Measurements from ENCODE around the gene ZNF687. TPM values are rescaled to one million over a fixed set of nuclear protein-coding genes. Genes with fewer than 3 reads are reported as not detected.
"Not testable (repeated sequence)": the region's sequence is repeated elsewhere in the genome, so short reads cannot be mapped to it uniquely, and the experiment has no call there.

The ZNF687 gene
- total RNA-seq, 1 experiment from 2014 or later, result 17.6 TPM

GRCh38 chr1:151266315-151266714, 15.8 kb upstream of the ZNF687 start:
- no peaks in the 10 kb centered on the region for H3K4me1 ChIP-seq
- no peaks in the 10 kb centered on the region for H3K9me3 ChIP-seq (replicated peaks)
- no peak for DNase-seq
- no peak overlapping the region for H3K27ac ChIP-seq
- H3K36me3 ChIP-seq, result peaks cover 23% of the 10 kb centered on the region
- H3K27me3 ChIP-seq, result no peaks in the 10 kb centered on the region
- no peak overlapping the region for H3K4me3 ChIP-seq

GRCh38 chr1:151266821-151267220, 15.3 kb upstream of the ZNF687 start:
- no peaks in the 10 kb centered on the region for H3K27me3 ChIP-seq
- H3K4me3 ChIP-seq, result no peak overlapping the region
- H3K4me1 ChIP-seq, result no peaks in the 10 kb centered on the region
- no peak for DNase-seq
- H3K36me3 ChIP-seq, result peaks cover 23% of the 10 kb centered on the region
- no peaks in the 10 kb centered on the region for H3K9me3 ChIP-seq (replicated peaks)
- no peak overlapping the region for H3K27ac ChIP-seq

- Histone ChIP-seq H3K27ac (no peak overlapping the region), H3K4me3 (no peak overlapping the region), H3K4me1 (no peaks in the 10 kb centered on the region), H3K36me3 (peaks cover 21% of the 10 kb centered on the region), H3K9me3 (replicated peaks) (no peaks in the 10 kb centered on the region), H3K27me3 (no peaks in the 10 kb centered on the region)
- no peak for DNase-seq
Measured at GRCh38 chr1:151267760-151268159, 14.3 kb upstream of the ZNF687 start.

GRCh38 chr1:151273924-151274466, 8.1 kb upstream of the ZNF687 start:
- no peak overlapping the region for H3K27ac ChIP-seq
- H3K36me3 ChIP-seq, result peaks cover 3% of the 10 kb centered on the region
- no peak for DNase-seq

GRCh38 chr1:151275341-151275740, 6.8 kb upstream of the ZNF687 start:
- H3K4me1 ChIP-seq; H3K9me3 ChIP-seq (replicated peaks); H3K4me3 ChIP-seq; DNase-seq; H3K27me3 ChIP-seq; H3K27ac ChIP-seq; H3K36me3 ChIP-seq: not testable (repeated sequence)

More at GRCh38 chr1:151273924-151274466, 8.1 kb upstream of the ZNF687 start:
- Histone ChIP-seq H3K27me3 (no peaks in the 10 kb centered on the region), H3K9me3 (replicated peaks) (no peaks in the 10 kb centered on the region), H3K4me3 (no peak overlapping the region), H3K4me1 (no peaks in the 10 kb centered on the region)

GRCh38 chr1:151277249-151277648, 4.8 kb upstream of the ZNF687 start:
- H3K9me3 ChIP-seq (replicated peaks), result no peaks in the 10 kb centered on the region
- no peaks in the 10 kb centered on the region for H3K4me1 ChIP-seq
- no peaks in the 10 kb centered on the region for H3K27me3 ChIP-seq
- H3K36me3 ChIP-seq, result no peaks in the 10 kb centered on the region
- no peak overlapping the region for H3K27ac ChIP-seq
- H3K4me3 ChIP-seq, result no peak overlapping the region
- DNase-seq, result no peak

- Histone ChIP-seq H3K4me3 (peak overlapping the region; percentile 68), H3K27me3 (no peaks in the 10 kb centered on the region), H3K36me3 (0 out of 2 replicates have a peak, but pooled peaks cover 6% of the 10 kb centered on the region), H3K4me1 (no peaks in the 10 kb centered on the region), H3K27ac (peak overlapping the region; percentile 92), H3K9me3 (replicated peaks) (no peaks in the 10 kb centered on the region)
- DNase-seq, result peak; percentile 94 to 97
Measured at GRCh38 chr1:151281225-151281968, 702 bp upstream of the ZNF687 start.

GRCh38 chr1:151282883-151283725, 1.0 kb downstream of the ZNF687 start:
- no peaks in the 10 kb centered on the region for H3K4me1 ChIP-seq
- H3K27me3 ChIP-seq, result no peaks in the 10 kb centered on the region
- DNase-seq, result peak; percentile 30 to 50
- H3K36me3 ChIP-seq, result peaks cover 10% of the 10 kb centered on the region; the same call in 1 of the 2 replicates
- H3K27ac ChIP-seq, result peak overlapping the region; percentile 92
- H3K4me3 ChIP-seq, result peak overlapping the region; percentile 68
- no peaks in the 10 kb centered on the region for H3K9me3 ChIP-seq (replicated peaks)

- Histone ChIP-seq H3K27ac (no peak overlapping the region), H3K36me3 (peaks cover 10% of the 10 kb centered on the region; the same call in 1 of the 2 replicates), H3K4me1 (no peaks in the 10 kb centered on the region), H3K9me3 (replicated peaks) (no peaks in the 10 kb centered on the region), H3K27me3 (no peaks in the 10 kb centered on the region), H3K4me3 (no peak overlapping the region; the same call in 1 of the 2 replicates)
- DNase-seq, result no peak
Measured at GRCh38 chr1:151284013-151284577, 2.0 kb downstream of the ZNF687 start.

GRCh38 chr1:151286619-151287340, 4.7 kb downstream of the ZNF687 start:
- Histone ChIP-seq H3K27ac (no peak overlapping the region), H3K27me3 (no peaks in the 10 kb centered on the region), H3K9me3 (replicated peaks) (no peaks in the 10 kb centered on the region), H3K4me3 (no peak overlapping the region), H3K36me3 (peaks cover 11% of the 10 kb centered on the region), H3K4me1 (no peaks in the 10 kb centered on the region)
- DNase-seq, result no peak

- Histone ChIP-seq H3K4me3 (no peak overlapping the region), H3K9me3 (replicated peaks) (no peaks in the 10 kb centered on the region), H3K27me3 (no peaks in the 10 kb centered on the region), H3K27ac (no peak overlapping the region), H3K4me1 (no peaks in the 10 kb centered on the region), H3K36me3 (peaks cover 16% of the 10 kb centered on the region)
- no peak for DNase-seq
Measured at GRCh38 chr1:151287341-151287699, 5.2 kb downstream of the ZNF687 start.

- Histone ChIP-seq H3K4me1 (no peaks in the 10 kb centered on the region), H3K27me3 (no peaks in the 10 kb centered on the region), H3K27ac (no peak overlapping the region), H3K36me3 (peaks cover 22% of the 10 kb centered on the region), H3K9me3 (replicated peaks) (no peaks in the 10 kb centered on the region), H3K4me3 (no peak overlapping the region)
- no peak for DNase-seq
Measured at GRCh38 chr1:151287767-151288500, 5.8 kb downstream of the ZNF687 start.

GRCh38 chr1:151288502-151288901, 6.4 kb downstream of the ZNF687 start:
- Histone ChIP-seq H3K4me1 (no peaks in the 10 kb centered on the region), H3K4me3 (no peak overlapping the region), H3K27me3 (no peaks in the 10 kb centered on the region), H3K9me3 (replicated peaks) (no peaks in the 10 kb centered on the region), H3K27ac (no peak overlapping the region), H3K36me3 (peaks cover 24% of the 10 kb centered on the region)
- no peak for DNase-seq

Measured in SJCRH30 (cell line).